Measurements from ENCODE around the gene CYP4A22. TPM values are rescaled to one million over a fixed set of nuclear protein-coding genes. Genes with fewer than 3 reads are reported as not detected.

CYP4A22 gene
- total and polyA plus RNA-seq, 2 experiments from 2014 or later, result not detected

- Mint-ChIP-seq H3K27me3 (ENCODE audit: insufficient read depth, low read depth, poor library complexity) (peaks cover 8% of the 10 kb centered on the region), H3K4me1 (no peaks in the 10 kb centered on the region), H3K36me3 (ENCODE audit: low read depth) (peaks cover 6% of the 10 kb centered on the region; the same call in 2 of the 3 replicates), H3K27ac (no peak overlapping the region), H3K4me3 (no peak overlapping the region), H3K9me3 (peaks cover 15% of the 10 kb centered on the region)
- Histone ChIP-seq H3K4me2 (no peak overlapping the region), H2AFZ (no peak overlapping the region), H3K27ac (ENCODE audit: low read depth) (no peak overlapping the region), H3K36me3 (ENCODE audit: insufficient read depth) (peaks cover 5% of the 10 kb centered on the region), H3K4me3 (no peak overlapping the region), H3K79me2 (replicated peaks; ENCODE audit: insufficient read depth) (no peaks in the 10 kb centered on the region), H3K4me1 (ENCODE audit: insufficient read depth) (no peaks in the 10 kb centered on the region), H3K27me3 (ENCODE audit: insufficient read depth) (no peaks in the 10 kb centered on the region), H4K20me1 (replicated peaks; ENCODE audit: insufficient read depth) (no peaks in the 10 kb centered on the region), H3F3A (replicated peaks; ENCODE audit: low read depth) (no peaks in the 10 kb centered on the region), H3K9me2 (ENCODE audit: insufficient read depth) (no peaks in the 10 kb centered on the region)
- TF ChIP-seq NANOG (IDR thresholded peaks at IDR 0.05; ENCODE audit: borderline replicate concordance), result no peak
- no peak for ATAC-seq
- DNase-seq (ENCODE audit: low spot score), result no peak
Measured at GRCh38 chr1:47160716-47161115, 23.5 kb downstream of the CYP4A22 start.

GRCh38 chr1:47161298-47162040 lies 24.2 kb downstream of the CYP4A22 start:
- peaks cover 5% of the 10 kb centered on the region for H3K36me3 ChIP-seq (ENCODE audit: insufficient read depth)
- no peaks in the 10 kb centered on the region for H3K9me2 ChIP-seq (ENCODE audit: insufficient read depth)
- no peak for DNase-seq (ENCODE audit: low spot score)
- no peaks in the 10 kb centered on the region for H3K79me2 ChIP-seq (replicated peaks; ENCODE audit: insufficient read depth)
- no peaks in the 10 kb centered on the region for H3K4me1 Mint-ChIP-seq
- H3K4me3 ChIP-seq, result no peak overlapping the region
- no peak for ATAC-seq
- no peaks in the 10 kb centered on the region for H3K4me1 ChIP-seq (ENCODE audit: insufficient read depth)
- H3K27me3 Mint-ChIP-seq (ENCODE audit: insufficient read depth, low read depth, poor library complexity), result peaks cover 8% of the 10 kb centered on the region
- H3K36me3 Mint-ChIP-seq (ENCODE audit: low read depth), result peaks cover 14% of the 10 kb centered on the region; the same call in 2 of the 3 replicates
- H3K27me3 ChIP-seq (ENCODE audit: insufficient read depth), result no peaks in the 10 kb centered on the region
- H3K27ac ChIP-seq (ENCODE audit: low read depth), result no peak overlapping the region
- H3K9me3 Mint-ChIP-seq, result peaks cover 23% of the 10 kb centered on the region
- H4K20me1 ChIP-seq (replicated peaks; ENCODE audit: insufficient read depth), result no peaks in the 10 kb centered on the region
- no peak overlapping the region for H3K4me2 ChIP-seq
- no peak overlapping the region for H2AFZ ChIP-seq
- no peak overlapping the region for H3K27ac Mint-ChIP-seq
- no peaks in the 10 kb centered on the region for H3F3A ChIP-seq (replicated peaks; ENCODE audit: low read depth)
- H3K4me3 Mint-ChIP-seq, result no peak overlapping the region
- TF ChIP-seq EZH2 (IDR thresholded peaks at IDR 0.05; ENCODE audit: low read depth, unreplicated experiment), result no peak
- no peak for TF ChIP-seq ZNF114 (CRISPR knock-in tag; IDR thresholded peaks at IDR 0.05)
- TF ChIP-seq EZH2phosphoT487 (IDR thresholded peaks at IDR 0.05; ENCODE audit: unreplicated experiment), result no peak
- no peak for TF ChIP-seq ETS1 (IDR thresholded peaks at IDR 0.05)
- TF ChIP-seq REST (IDR thresholded peaks at IDR 0.05; ENCODE audit: unreplicated experiment), result no peak
- no peak for TF ChIP-seq ZNF331 (CRISPR knock-in tag; IDR thresholded peaks at IDR 0.05; ENCODE audit: low read depth)
- TF ChIP-seq JUNB (IDR thresholded peaks at IDR 0.05; ENCODE audit: unreplicated experiment), result no peak
- TF ChIP-seq POLR2AphosphoS5 (IDR thresholded peaks at IDR 0.05; ENCODE audit: low read depth), result no peak
- TF ChIP-seq CTCF (conservative IDR thresholded peaks at IDR 0.05; ENCODE audit: low read depth in 2 of 2), result no peak
- TF ChIP-seq CREB1 (CRISPR knock-in tag; IDR thresholded peaks at IDR 0.05; ENCODE audit: low read depth), result no peak
- TF ChIP-seq STAT1 (IDR thresholded peaks at IDR 0.05; ENCODE audit: unreplicated experiment), result no peak
